Fibroblast of lung (primary cell): ENCODE measurements around the gene NEK7. TPM values are rescaled to one million over a fixed set of nuclear protein-coding genes. Genes with fewer than 3 reads are reported as not detected.

Source experiments
- DNase-seq, 2 donors: peaks; one replicate each; pipeline versions ENCODE4 v3.0.0 to v3.0.0-alpha.2; 2010; ENCODE audit warnings: low read depth in 2 of 2
- H2AFZ ChIP-seq: 2 replicates; pipeline ENCODE4 v1.5.1; 2012; ENCODE audit warnings: low read length, control low read depth, inconsistent platforms
- H3K27ac ChIP-seq: 2 replicates; pipeline ENCODE4 v1.5.1; 2011; ENCODE audit warnings: low read length, control low read depth; ENCODE audit not compliant: insufficient read depth
- H3K27me3 ChIP-seq: 2 replicates; pipeline ENCODE4 v1.5.1; 2011; ENCODE audit warnings: mild to moderate bottlenecking, low read length; ENCODE audit not compliant: control insufficient read depth, insufficient read depth
- H3K36me3 ChIP-seq: 2 replicates; pipeline ENCODE4 v1.5.1; 2011; ENCODE audit warnings: low read length; ENCODE audit not compliant: control insufficient read depth, insufficient read depth
- H3K4me1 ChIP-seq: 2 replicates; pipeline ENCODE4 v1.5.1; 2011; ENCODE audit warnings: low read length; ENCODE audit not compliant: control insufficient read depth, insufficient read depth; ENCODE audit errors: extremely low read depth
- H3K4me2 ChIP-seq: 2 replicates; pipeline ENCODE4 v1.5.1; 2011; ENCODE audit warnings: low read length, control low read depth; ENCODE audit not compliant: insufficient read depth; ENCODE audit errors: extremely low read depth
- H3K4me3 ChIP-seq, 4 experiments: fragments of 200-600 bp in 1 of 4; sonication (generic) in 1 of 4; replicated peaks in 1 of 4; 2 replicates each; pipeline ENCODE4 v1.5.1; 2011 to 2016; ENCODE audit warnings: low read length in 4 of 4, low read depth in 3 of 4, mild to moderate bottlenecking in 3 of 4, control low read depth in 2 of 4, inconsistent platforms in 1 of 4, mixed read lengths in 1 of 4; ENCODE audit not compliant: insufficient read depth in 1 of 4; ENCODE audit errors: control extremely low read depth in 1 of 4
- H3K79me2 ChIP-seq: 2 replicates; pipeline ENCODE4 v1.5.1; 2012; ENCODE audit warnings: mild to moderate bottlenecking, low read length, inconsistent platforms; ENCODE audit not compliant: control insufficient read depth, insufficient read depth
- H3K9ac ChIP-seq: 2 replicates; pipeline ENCODE4 v1.5.1; 2011; ENCODE audit warnings: mild to moderate bottlenecking, low read length, control low read depth; ENCODE audit not compliant: insufficient read depth
- H3K9me3 ChIP-seq: 2 replicates; pipeline ENCODE4 v1.5.1; 2012; ENCODE audit warnings: low read depth, low read length; ENCODE audit not compliant: control insufficient read depth, insufficient read depth
- H4K20me1 ChIP-seq: 2 replicates; pipeline ENCODE4 v1.5.1; 2011; ENCODE audit warnings: low read length; ENCODE audit not compliant: control insufficient read depth, insufficient read depth; ENCODE audit errors: extremely low read depth
- EZH2 ChIP-seq: IDR thresholded peaks from 2 replicates; pipeline ENCODE4 v1.5.1; 2012; ENCODE audit warnings: low read length, control low read depth, mild to moderate bottlenecking; ENCODE audit errors: missing control alignments
- polyA plus RNA-seq, 2 donors: library from polyadenylated mRNA; depleted of rRNA in 1 of 2; stranded (reverse) in 1 of 2; unstranded in 1 of 2; fragments of >200 nt; gene quantifications; 2 replicates each; pipeline ENCODE4 v1.2.1, GENCODE V29; 2011 to 2012; ENCODE audit warnings: missing spikeins in 1 of 2
- total RNA-seq: library from RNA; depleted of rRNA; stranded (reverse); fragments of >200 nt; gene quantifications from 2 replicates; pipeline ENCODE4 v1.2.1, GENCODE V29; 2014
- TF ChIP-seq, protein P1 (sequence below), 2 donors: IDR thresholded peaks in 1 of 2; conservative IDR thresholded peaks in 1 of 2; 1 replicate in 1 of 2; 2 replicates in 1 of 2; pipeline ENCODE4 v1.5.1; 2011 to 2012; ENCODE audit warnings: low read length in 2 of 2, control low read depth in 1 of 2, inconsistent platforms in 1 of 2, low read depth in 1 of 2, mild to moderate bottlenecking in 1 of 2

NEK7 gene
- total and polyA plus RNA-seq, 2 donors (not counting 1 experiment from before 2014, with no cell fraction given) = 90.5 to 207 TPM

DNA sequence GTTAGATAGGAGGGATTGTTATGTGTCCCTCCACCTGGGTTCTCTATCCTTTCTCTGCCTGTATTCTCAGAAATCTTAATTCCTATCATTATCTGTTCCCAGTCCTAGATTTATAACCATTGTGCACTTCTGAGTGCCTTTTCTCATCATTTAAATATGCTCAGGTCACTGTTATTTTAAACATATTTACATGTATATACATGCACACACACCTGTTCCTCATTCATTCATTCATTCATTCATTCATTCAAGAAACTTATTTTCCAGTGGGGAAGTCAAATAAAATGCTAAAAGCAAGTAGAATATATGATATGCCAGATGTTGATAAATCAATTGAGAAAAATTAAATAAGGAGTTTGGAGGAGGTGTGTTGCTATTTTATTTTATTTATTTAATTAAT, 110.3 kb downstream of the NEK7 start:
- H3K4me2 ChIP-seq = no peak overlapping the region
- no peaks in the 10 kb centered on the region for H3K27me3 ChIP-seq
- no peak overlapping the region for H3K27ac ChIP-seq
- H3K9me3 ChIP-seq = no peaks in the 10 kb centered on the region
- H2AFZ ChIP-seq = no peak overlapping the region
- H3K36me3 ChIP-seq = no peaks in the 10 kb centered on the region
- TF ChIP-seq, protein P1, sequence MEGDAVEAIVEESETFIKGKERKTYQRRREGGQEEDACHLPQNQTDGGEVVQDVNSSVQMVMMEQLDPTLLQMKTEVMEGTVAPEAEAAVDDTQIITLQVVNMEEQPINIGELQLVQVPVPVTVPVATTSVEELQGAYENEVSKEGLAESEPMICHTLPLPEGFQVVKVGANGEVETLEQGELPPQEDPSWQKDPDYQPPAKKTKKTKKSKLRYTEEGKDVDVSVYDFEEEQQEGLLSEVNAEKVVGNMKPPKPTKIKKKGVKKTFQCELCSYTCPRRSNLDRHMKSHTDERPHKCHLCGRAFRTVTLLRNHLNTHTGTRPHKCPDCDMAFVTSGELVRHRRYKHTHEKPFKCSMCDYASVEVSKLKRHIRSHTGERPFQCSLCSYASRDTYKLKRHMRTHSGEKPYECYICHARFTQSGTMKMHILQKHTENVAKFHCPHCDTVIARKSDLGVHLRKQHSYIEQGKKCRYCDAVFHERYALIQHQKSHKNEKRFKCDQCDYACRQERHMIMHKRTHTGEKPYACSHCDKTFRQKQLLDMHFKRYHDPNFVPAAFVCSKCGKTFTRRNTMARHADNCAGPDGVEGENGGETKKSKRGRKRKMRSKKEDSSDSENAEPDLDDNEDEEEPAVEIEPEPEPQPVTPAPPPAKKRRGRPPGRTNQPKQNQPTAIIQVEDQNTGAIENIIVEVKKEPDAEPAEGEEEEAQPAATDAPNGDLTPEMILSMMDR (conservative IDR thresholded peaks at IDR 0.05 in 1 of 2, IDR thresholded peaks at IDR 0.05 in 1 of 2; ENCODE audit: low read depth in 1 of 2, low read length in 2 of 2) = no peak
- TF ChIP-seq EZH2 = no peak
- H3K9ac ChIP-seq = no peak overlapping the region
- peaks cover 2% of the 10 kb centered on the region for H3K79me2 ChIP-seq
- H4K20me1 ChIP-seq = no peaks in the 10 kb centered on the region
- no peak for DNase-seq
- no peak overlapping the region for H3K4me3 ChIP-seq
- H3K4me1 ChIP-seq = no peaks in the 10 kb centered on the region

DNA sequence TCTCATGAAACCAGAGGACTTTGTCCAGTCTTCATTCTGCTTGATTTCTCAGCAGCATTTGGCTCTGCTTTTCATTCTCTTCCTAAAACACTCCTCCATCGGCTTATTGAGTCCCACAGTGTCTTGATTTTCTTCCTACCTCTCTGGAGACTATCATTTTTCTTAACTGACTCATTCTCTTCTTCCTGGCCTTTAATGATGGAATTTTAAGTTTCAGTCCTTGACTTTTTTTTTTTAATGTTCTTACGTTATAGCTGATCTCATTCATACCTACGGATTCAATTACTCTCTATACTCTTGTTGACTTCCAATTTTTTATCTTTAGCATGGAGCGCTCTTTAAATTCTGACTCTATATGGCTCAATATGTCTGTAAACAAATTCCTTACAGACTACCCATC, 111.1 kb downstream of the NEK7 start:
- H3K27ac ChIP-seq = no peak overlapping the region
- peak; percentile 39 to 91 for DNase-seq
- peaks cover 2% of the 10 kb centered on the region for H3K79me2 ChIP-seq
- no peaks in the 10 kb centered on the region for H4K20me1 ChIP-seq
- H3K9ac ChIP-seq = no peak overlapping the region
- H3K4me3 ChIP-seq = no peak overlapping the region
- no peak overlapping the region for H3K4me2 ChIP-seq
- H2AFZ ChIP-seq = no peak overlapping the region
- TF ChIP-seq EZH2 = no peak
- TF ChIP-seq, protein P1 (conservative IDR thresholded peaks at IDR 0.05 in 1 of 2, IDR thresholded peaks at IDR 0.05 in 1 of 2; ENCODE audit: low read depth in 1 of 2, low read length in 2 of 2) = no peak
- no peaks in the 10 kb centered on the region for H3K4me1 ChIP-seq
- no peaks in the 10 kb centered on the region for H3K27me3 ChIP-seq
- no peaks in the 10 kb centered on the region for H3K36me3 ChIP-seq
- H3K9me3 ChIP-seq = no peaks in the 10 kb centered on the region

GRCh38 chr1:198268784-198269645, 112.2 kb downstream of the NEK7 start:
- no peaks in the 10 kb centered on the region for H3K27me3 ChIP-seq
- no peaks in the 10 kb centered on the region for H4K20me1 ChIP-seq
- no peak overlapping the region for H3K4me2 ChIP-seq
- no peaks in the 10 kb centered on the region for H3K36me3 ChIP-seq
- H3K79me2 ChIP-seq = peaks cover 2% of the 10 kb centered on the region
- H3K4me1 ChIP-seq = no peaks in the 10 kb centered on the region
- H3K27ac ChIP-seq = no peak overlapping the region
- H3K4me3 ChIP-seq = no peak overlapping the region
- TF ChIP-seq, protein P1 (conservative IDR thresholded peaks at IDR 0.05 in 1 of 2, IDR thresholded peaks at IDR 0.05 in 1 of 2; ENCODE audit: low read depth in 1 of 2, low read length in 2 of 2) = no peak
- TF ChIP-seq EZH2 = no peak
- DNase-seq = peak in 1 of 2 donors; percentile 44
- H3K9me3 ChIP-seq = no peaks in the 10 kb centered on the region
- H2AFZ ChIP-seq = no peak overlapping the region
- no peak overlapping the region for H3K9ac ChIP-seq
